GM12872 (cell line): ENCODE results near the gene ANAPC2.

Experiments used
- TF ChIP-seq, protein P1 (sequence below): IDR thresholded peaks from 3 replicates; pipeline ENCODE4 v1.5.1; 2011; ENCODE audit warnings: low read depth, mild to moderate bottlenecking, low read length, moderate library complexity; ENCODE audit not compliant: insufficient read depth

ANAPC2 gene

DNA sequence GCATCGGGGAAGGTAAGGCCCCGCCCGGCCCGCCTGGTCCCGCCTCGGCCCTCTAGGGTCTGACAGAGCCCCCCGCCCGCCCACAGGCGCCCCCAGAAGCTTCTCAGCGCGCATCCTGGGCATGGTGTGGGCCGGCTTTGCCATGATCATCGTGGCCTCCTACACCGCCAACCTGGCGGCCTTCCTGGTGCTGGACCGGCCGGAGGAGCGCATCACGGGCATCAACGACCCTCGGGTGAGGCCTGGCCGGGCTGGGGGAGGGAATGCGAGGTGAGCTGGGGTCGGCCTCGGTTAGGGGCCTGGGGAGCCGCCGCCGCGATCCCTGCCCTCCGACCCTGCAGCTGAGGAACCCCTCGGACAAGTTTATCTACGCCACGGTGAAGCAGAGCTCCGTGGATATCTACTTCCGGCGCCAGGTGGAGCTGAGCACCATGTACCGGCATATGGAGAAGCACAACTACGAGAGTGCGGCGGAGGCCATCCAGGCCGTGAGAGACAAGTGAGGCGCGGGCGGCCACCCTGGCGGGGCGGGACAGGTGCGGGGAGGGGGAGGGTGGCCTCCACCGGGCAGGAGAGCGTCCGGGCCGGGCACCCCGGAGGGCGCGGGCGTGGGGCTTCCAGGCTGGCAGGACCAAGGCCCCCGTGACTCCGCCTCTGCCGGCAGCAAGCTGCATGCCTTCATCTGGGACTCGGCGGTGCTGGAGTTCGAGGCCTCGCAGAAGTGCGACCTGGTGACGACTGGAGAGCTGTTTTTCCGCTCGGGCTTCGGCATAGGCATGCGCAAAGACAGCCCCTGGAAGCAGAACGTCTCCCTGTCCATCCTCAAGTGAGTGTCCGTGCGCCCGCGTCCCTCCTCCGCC, 25.6 kb downstream of the ANAPC2 start:
- TF ChIP-seq, protein P1, sequence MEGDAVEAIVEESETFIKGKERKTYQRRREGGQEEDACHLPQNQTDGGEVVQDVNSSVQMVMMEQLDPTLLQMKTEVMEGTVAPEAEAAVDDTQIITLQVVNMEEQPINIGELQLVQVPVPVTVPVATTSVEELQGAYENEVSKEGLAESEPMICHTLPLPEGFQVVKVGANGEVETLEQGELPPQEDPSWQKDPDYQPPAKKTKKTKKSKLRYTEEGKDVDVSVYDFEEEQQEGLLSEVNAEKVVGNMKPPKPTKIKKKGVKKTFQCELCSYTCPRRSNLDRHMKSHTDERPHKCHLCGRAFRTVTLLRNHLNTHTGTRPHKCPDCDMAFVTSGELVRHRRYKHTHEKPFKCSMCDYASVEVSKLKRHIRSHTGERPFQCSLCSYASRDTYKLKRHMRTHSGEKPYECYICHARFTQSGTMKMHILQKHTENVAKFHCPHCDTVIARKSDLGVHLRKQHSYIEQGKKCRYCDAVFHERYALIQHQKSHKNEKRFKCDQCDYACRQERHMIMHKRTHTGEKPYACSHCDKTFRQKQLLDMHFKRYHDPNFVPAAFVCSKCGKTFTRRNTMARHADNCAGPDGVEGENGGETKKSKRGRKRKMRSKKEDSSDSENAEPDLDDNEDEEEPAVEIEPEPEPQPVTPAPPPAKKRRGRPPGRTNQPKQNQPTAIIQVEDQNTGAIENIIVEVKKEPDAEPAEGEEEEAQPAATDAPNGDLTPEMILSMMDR: no peak

- TF ChIP-seq, protein P1: no peak
These were observed 26.5 kb downstream of the ANAPC2 start for GRCh38 chr9:137161558-137162486.

DNA sequence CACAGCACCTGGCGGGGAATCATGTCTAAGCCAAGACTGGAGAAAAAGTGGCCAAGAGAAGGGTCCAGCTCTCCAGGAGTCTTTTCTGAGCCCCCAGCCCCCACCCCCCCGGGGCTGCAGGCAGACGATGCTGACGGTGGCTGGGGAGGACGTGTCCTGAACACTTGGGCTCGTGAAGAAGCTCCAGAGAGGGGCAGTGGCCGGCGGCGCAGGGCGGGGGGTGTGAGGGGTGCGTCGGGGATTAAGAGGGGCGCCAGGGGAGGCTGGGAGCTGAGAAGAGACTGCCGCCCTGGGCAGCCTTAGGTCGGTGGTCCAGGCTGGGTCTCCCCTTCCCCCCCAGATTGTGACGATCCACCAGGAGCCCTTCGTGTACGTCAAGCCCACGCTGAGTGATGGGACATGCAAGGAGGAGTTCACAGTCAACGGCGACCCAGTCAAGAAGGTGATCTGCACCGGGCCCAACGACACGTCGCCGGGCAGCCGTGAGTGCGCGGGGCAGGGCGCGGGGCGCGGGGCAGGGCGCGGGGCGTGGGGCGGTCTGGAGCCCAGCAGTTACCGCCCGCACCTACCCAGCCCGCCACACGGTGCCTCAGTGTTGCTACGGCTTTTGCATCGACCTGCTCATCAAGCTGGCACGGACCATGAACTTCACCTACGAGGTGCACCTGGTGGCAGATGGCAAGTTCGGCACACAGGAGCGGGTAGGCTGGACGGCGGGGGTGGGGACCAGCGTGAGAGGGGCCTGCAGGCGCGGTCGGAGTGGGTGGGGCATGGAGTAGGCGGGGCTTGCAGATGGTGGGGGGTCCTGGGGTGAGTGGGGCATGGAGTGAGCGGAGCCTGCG, 27.4 kb downstream of the ANAPC2 start:
- TF ChIP-seq, protein P1: no peak

- TF ChIP-seq, protein P1: no peak
These were observed 28.3 kb downstream of the ANAPC2 start for GRCh38 chr9:137160054-137160425.

- TF ChIP-seq, protein P1: no peak
These were observed 29.0 kb downstream of the ANAPC2 start for GRCh38 chr9:137159105-137160053.

GRCh38 chr9:137158625-137159024, 29.7 kb downstream of the ANAPC2 start:
- TF ChIP-seq, protein P1: no peak
